Cardiac fibroblast (primary cell): ENCODE data around the gene GTF3C1.
"Not testable (repeated sequence)": the region's sequence is repeated elsewhere in the genome, so short reads cannot be mapped to it uniquely, and the experiment has no call there.

Source experiments
- DNase-seq, 2 donors: peaks; one replicate each; pipeline versions ENCODE4 v3.0.0 to v3.0.0-alpha.2; 2010; ENCODE audit warnings: low read depth in 2 of 2
- H3K4me3 ChIP-seq, 2 donors: replicated peaks in 1 of 2; 1 replicate in 1 of 2; 2 replicates in 1 of 2; pipeline ENCODE4 v1.5.1; 2011; ENCODE audit warnings: low read depth in 2 of 2, low read length in 2 of 2, mild to moderate bottlenecking in 2 of 2, moderate library complexity in 1 of 2
- TF ChIP-seq, protein P1 (sequence below): IDR thresholded peaks from one replicate; pipeline ENCODE4 v1.5.1; 2011; ENCODE audit warnings: low read depth, mild to moderate bottlenecking, low read length, inconsistent platforms

Gene GTF3C1

DNA sequence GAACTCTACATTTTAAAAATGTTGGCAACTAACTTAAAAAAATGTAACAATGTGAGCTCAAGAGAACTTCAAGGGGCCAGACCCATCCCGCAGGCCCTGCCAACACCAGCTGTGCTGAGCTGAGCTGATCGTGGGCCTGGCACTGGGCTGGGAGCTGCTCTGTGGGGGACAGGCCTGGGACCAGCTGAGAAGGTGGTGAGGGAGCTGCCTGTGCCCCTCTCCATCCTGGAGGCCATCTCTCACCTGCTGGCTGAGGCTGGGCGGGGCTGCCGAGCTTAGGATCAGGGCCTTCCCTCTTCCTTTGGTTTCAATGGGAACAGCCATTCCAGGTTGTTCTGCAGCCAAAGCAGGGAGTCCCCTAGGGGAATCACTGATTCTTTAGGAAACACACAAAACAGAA lies 89.5 kb downstream of the GTF3C1 start:
- DNase-seq: no peak
- TF ChIP-seq, protein P1, sequence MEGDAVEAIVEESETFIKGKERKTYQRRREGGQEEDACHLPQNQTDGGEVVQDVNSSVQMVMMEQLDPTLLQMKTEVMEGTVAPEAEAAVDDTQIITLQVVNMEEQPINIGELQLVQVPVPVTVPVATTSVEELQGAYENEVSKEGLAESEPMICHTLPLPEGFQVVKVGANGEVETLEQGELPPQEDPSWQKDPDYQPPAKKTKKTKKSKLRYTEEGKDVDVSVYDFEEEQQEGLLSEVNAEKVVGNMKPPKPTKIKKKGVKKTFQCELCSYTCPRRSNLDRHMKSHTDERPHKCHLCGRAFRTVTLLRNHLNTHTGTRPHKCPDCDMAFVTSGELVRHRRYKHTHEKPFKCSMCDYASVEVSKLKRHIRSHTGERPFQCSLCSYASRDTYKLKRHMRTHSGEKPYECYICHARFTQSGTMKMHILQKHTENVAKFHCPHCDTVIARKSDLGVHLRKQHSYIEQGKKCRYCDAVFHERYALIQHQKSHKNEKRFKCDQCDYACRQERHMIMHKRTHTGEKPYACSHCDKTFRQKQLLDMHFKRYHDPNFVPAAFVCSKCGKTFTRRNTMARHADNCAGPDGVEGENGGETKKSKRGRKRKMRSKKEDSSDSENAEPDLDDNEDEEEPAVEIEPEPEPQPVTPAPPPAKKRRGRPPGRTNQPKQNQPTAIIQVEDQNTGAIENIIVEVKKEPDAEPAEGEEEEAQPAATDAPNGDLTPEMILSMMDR: no peak

DNA sequence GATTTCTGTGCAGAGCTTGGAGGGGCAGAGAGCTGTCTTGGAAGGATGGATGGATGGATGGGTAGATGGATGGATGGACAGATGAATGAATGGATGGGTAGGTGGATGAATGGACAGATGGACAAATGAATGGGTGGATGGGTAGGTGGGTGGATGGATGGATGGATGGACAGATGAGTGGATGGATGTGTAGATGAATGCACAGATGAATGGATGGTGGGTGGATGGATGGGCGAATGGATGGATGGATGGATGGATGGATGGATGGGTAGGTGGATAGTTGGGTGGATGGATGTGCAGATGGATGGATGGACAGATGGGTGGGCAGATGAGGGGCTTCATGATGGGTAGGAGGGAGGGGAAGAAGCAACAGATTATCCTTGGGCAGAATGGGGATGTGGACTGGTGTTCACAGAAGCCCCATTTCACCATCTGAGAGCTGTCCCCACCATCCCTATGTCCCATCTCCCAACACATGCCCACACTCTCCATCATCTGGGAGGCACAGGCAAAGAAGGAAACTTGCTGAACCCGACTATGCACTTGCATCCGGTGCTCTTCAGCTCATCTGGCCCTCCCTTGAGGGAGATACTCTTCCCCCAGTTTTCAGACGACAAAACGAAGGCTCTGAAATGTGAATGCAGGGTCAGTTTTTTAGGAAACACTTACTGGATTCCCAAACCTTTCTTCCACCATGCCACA lies 90.6 kb downstream of the GTF3C1 start:
- H3K4me3 ChIP-seq: no peak overlapping the region
- DNase-seq: no peak
- TF ChIP-seq, protein P1: no peak

More for the DNA sequence above, 89.5 kb downstream of the GTF3C1 start:
- H3K4me3 ChIP-seq: no peak overlapping the region

- H3K4me3 ChIP-seq: no peak overlapping the region
- no peak for DNase-seq
- TF ChIP-seq, protein P1: no peak
Observed at GRCh38 chr16:27458258-27458657, 91.5 kb downstream of the GTF3C1 start.

DNA sequence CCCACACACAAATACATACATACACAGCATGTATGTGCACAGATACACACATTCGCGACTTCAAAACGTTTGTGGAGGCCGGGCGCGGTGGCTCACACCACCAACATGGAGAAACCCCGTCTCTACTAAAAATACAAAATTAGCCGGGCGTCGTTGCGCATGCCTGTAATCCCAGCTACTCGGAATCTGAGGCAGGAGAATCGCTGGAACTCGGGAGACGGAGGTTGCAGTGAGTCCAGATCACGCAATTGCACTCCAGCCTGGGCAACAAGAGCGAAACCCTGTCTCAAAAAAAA lies 92.2 kb downstream of the GTF3C1 start:
- not testable (repeated sequence) for DNase-seq, H3K4me3 ChIP-seq

DNA sequence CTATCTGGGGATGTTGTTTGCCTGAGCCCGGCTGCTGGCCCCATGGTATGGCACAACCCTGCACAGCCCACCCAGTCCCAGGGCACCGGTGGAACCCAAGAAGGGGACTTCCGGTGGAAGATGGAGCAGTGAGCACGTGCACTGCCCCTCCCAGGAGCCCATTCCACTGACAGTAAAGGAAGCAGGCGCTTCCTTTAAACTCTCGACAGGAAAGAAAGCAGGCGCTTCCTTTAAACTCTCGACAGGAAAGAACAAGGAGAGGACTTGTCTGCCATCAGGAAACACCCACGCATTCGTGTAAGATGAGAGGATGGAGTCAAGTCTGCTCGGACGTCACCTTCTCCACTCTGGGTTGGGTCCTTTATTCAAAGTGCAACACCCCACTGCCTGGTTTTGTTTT lies 94.0 kb downstream of the GTF3C1 start:
- peak; percentile 45 to 58 for DNase-seq

GRCh38 chr16:27453494-27453825 lies 96.3 kb downstream of the GTF3C1 start:
- DNase-seq: no peak
- TF ChIP-seq, protein P1: no peak
- no peak overlapping the region for H3K4me3 ChIP-seq

More for the DNA sequence above, 94.0 kb downstream of the GTF3C1 start:
- TF ChIP-seq, protein P1: no peak
- H3K4me3 ChIP-seq: no peak overlapping the region

- DNase-seq: no peak
- no peak overlapping the region for H3K4me3 ChIP-seq
- TF ChIP-seq, protein P1: no peak
Observed at GRCh38 chr16:27452569-27453493, 96.9 kb downstream of the GTF3C1 start.
